Brain pericyte (primary cell): ENCODE results near the gene LRRN2.
"Not testable (repeated sequence)": the region's sequence is repeated elsewhere in the genome, so short reads cannot be mapped to it uniquely, and the experiment has no call there.

ENCODE experiments used
- DNase-seq: peaks from one replicate; pipeline ENCODE4 v3.0.0-alpha.2; 2012; ENCODE audit warnings: low read depth, low spot score

Gene LRRN2

GRCh38 chr1:204692841-204693356 is 7.4 kb upstream of the LRRN2 start:
- no peak for DNase-seq

- DNase-seq, result no peak
Measured at GRCh38 chr1:204692325-204692840, 6.8 kb upstream of the LRRN2 start.

DNA sequence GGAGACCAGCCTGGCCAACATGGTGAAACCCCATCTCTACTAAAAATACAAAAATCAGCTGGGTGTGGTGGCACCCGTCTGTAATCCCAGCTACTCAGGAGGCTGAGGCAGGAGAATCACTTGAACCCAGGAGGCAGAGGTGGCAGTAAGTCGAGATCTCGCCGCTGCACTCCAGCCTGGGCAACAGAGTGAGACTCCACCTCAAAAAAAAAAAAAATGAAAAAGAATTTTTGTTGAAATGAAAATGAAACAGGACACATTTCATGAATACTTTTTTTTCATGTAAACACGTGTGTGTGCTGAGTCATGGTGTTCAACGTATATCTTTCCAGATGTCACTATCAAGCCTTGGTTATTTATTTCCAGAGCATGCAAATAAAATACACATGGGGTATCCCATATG is 5.8 kb upstream of the LRRN2 start:
- DNase-seq, result not testable (repeated sequence)

DNA sequence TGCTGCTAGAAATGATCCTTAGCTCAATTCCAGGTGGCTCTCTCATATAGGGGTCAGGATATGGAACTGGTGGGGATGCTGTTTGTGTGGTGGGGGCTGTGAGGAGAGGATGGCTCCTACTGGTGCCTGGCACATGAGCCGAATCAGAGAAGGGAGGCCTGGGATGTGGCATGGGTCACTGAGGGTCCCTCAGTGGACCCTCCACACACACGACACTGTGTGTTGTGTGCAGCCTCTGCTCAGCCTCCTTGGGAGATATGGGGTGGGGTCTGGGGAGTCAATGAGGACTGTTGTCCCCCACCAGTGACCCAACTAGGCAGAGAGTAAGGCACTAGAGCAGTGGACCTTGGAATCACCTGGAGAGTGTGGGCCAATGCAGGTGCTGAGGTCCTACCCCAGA is 3.2 kb upstream of the LRRN2 start:
- no peak for DNase-seq

GRCh38 chr1:204688007-204688406 is 2.5 kb upstream of the LRRN2 start:
- DNase-seq, result no peak

GRCh38 chr1:204684571-204685235 is 835 bp downstream of the LRRN2 start:
- no peak for DNase-seq

DNA sequence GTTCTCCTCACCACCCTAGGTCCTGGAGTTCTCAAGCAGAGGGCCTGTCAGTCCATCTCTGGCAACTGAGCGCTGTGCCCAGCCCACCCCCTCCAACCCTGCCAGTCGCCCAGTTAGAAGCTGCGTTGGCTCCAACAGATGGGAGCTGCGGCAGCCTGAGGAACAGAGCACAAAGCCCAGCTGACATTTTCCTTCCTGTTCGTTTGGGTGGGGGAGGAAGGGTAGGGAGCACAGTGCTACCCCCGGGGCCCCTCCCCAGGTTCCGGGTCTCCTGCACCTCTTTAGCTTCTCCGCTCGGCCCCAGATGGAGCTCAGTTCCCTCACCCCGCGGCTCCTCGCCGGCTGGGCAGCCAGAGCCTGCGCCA is 1.4 kb downstream of the LRRN2 start:
- DNase-seq, result no peak

GRCh38 chr1:204683284-204684205 is 2.0 kb downstream of the LRRN2 start:
- DNase-seq, result no peak

- DNase-seq, result no peak
Measured at GRCh38 chr1:204680461-204680860, 5.1 kb downstream of the LRRN2 start.

DNA sequence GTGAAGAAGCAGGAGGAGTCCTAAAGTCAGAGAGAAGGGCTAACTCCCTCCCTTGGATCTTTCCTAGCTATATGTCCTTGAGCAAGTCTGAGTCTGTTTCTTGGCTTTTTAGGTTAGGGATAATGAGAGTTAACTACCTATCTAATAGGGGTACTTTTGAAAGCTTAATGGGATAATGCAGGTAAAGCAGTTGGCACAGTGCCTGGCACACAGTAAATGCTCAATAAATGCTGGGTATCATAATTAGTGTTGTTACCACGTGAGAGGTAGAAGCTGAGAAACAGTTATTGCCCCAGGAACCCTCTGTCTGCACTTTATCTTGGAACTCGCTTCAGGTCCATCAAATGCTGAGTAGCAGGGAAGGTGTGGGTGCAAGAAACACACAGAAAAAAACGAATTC is 5.5 kb downstream of the LRRN2 start:
- no peak for DNase-seq

DNA sequence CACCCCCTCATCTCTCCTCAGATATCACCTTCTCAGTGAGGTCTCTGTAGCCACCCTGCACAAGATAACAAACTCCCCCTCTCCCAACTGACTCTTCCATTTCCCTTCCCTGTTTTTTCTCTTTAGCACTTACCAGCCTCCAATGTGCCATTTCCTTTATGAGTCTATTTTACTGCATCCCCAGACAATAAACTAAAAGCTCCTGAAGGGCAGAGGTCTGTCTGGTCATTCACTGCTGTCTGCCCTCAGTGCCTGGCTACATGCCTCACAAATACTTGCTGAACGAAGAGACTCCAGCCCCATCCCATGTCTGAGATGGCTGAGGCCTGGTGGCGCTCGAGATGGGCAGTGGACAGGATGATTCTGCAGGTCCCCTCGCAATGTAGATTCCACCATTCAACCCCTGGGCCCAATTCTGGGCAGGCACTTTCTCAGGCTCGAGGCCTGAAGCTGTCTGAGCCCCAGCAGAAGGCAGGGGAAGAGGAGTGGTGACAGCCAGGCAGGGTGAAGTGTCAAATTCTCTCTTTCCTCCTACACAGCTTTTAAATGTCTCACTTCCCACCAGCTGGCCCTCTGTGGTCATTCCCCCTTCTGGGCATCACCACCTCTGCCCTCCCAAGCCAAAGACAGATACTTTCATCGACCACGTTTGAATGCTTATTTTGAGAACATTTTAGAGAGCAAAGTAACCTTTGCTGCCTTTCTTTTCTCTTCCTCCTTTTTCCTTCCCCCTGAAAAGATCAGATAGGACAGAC is 6.6 kb downstream of the LRRN2 start:
- no peak for DNase-seq

DNA sequence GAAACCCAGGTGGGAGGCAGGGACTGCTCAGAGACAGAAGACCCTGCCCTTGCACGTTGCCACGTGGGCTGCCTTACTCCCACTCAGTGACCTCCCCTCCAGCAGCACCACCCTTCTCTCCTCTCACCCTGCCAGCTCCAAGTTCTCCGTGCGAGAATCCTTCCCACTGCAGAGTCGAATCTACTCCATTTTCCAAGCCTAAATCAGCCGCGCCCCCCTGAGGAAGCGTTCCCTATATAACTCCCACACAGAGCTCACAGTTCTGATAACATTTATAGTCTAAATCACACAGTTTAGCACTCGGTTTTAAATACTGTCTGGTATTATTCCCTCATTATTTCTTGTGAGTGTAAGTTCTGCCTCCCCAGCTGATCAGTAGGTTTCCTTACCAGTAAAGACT is 7.7 kb downstream of the LRRN2 start:
- no peak for DNase-seq

- no peak for DNase-seq
Measured at GRCh38 chr1:204676043-204676442, 9.5 kb downstream of the LRRN2 start.

DNA sequence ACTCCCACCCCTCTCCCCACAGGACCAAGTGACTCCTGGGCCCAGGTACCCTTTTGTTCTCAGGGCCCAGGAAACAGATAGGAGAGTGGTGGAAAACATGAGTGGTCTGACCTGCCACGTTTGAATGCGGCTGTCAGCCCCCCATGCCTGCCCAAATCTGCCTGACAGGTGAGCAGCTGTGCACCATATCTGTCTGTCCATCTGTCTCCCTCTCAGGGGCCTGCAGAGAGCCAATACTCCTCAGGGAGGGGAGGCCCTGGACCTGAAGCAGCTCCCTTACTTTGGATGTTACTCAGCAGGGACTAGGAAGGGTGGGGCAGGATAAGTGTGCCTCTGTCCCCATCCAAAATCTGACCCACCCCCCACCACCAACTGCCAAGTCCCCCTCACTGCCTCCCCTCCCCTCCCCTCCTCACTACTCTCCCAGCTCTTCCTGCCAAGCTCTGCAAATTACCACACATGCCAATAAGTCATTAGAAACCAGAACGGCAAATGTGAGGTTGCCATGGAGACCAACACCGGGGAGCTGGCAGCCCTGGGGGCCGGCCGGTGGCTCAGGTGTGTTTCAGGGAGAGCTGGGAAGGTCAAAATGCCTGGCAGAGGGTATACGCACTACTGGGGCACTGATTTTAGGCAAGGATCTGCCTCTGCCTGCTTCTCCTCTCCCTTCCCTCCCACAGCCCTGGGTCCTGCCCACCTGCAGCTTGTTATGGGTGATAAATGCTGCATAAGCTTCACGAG is 11.5 kb downstream of the LRRN2 start:
- no peak for DNase-seq

- DNase-seq, result no peak
Measured at GRCh38 chr1:204673209-204673608, 12.3 kb downstream of the LRRN2 start.

DNA sequence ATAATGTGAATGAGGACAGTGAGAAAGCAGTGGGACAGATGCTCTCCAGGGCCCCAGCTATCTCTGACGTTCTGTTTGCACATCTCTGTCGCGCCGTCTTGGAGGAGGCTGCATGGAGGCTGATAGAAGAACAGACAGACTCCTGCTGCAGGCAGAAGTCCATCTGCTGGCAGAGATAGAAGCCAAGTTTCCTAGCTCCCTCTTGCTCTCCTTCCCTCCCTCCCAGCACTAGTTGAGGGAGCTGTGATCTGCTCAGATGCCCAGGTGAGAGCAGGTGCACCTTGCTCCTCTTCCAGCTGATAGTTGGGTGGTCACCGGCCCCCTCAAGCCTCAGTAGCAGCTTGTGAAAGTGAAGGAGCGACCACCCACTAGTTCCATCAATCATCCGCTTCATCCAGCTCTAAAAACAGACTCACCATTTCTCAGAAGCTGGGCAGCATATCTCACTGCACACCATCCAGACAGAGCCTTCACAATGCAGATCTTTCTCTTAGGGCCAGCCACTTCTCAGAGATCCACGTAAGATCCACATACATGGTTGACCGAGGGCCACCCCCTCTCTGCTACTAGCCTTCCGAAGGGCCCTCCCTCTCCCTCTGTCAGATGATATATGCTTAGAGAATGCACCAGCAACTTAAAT is 12.9 kb downstream of the LRRN2 start:
- DNase-seq, result no peak

DNA sequence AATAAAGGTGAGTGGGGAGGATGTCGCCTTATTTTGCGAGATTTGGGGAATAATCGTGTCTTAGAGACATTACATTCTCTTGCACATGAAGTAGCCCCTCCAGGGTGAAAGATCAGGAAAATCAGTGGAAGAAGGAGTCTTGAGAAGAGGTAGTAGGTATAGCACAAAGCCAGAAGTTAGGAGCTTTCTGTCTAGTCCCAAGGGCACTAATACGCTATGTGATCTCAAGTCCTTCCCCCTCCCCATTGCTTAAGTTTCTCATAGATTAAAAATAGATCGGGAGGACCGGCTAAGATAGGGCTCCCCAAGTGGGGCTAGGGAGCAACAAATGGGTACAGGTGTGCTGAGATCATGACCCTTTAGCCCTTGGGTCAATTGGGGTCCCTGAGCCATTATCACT is 13.5 kb downstream of the LRRN2 start:
- no peak for DNase-seq

DNA sequence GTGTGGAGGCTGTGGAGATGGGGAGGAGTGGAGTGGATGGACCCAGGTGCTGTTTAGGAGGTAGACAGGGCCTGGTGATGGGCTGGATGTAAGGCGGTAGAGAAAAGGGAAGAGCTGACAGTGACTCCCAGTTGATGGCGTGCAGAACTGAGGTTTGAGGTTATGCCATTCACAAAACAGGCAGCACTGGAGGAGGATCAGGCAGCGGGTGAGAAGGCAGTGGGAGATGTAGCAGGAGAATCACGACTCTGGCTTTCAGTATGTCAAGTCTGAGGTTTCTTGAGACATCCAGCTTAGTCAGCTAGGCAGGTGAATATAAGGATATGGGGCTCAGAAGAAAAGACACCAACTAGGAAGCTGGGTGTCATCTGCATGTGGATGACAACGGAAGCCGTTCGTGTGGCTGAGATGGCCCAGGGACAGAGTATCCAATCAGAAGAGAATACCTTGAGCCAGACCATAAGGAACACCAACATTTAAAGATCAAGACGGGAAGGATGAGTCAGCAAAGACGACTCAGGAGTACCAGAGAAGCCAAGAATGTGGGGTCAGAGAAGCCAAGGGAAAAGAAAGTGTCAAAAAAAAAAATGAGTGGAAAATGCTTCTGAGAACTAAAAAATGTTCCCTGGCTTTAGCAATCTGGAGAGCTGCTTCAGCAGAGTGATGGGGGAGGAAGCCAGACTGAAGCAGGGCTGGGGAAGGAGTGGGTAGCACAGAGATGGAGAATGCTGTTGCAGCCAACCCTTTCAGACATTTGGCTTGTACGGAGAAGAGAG is 15.2 kb downstream of the LRRN2 start:
- DNase-seq, result no peak

DNA sequence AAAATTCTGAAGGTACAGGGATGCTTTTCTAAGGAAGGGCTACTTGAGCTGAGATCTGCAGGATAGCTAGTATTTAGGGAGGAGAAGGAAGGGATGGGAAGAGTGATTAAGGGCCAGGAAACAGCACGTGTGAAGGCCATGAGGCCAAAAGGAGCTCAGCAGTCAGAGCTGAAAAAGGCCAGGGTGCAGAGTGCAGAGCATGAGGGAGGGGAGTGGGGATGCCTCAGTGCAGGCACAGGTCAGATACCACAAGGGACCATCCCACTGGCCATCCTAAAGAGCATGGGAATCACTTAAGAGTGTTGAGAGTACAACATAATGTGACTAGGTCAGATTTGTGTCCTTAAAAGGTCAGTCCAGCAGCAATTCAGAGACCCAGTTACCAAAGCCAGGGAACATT is 16.0 kb downstream of the LRRN2 start:
- DNase-seq, result no peak

GRCh38 chr1:204664384-204664651 is 21.2 kb downstream of the LRRN2 start:
- no peak for DNase-seq
